DOHH2 (cell line): ENCODE measurements around the gene ACSM3.

Source experiments
- CTCF ChIP-seq: fragments of 200-600 bp; sonication (generic); IDR thresholded peaks from one replicate; pipeline ENCODE4 v1.5.1; 2014; ENCODE audit warnings: antibody characterized with exemption, mild to moderate bottlenecking, low read depth, low read length; ENCODE audit not compliant: poor library complexity, severe bottlenecking
- EZH2phosphoT487 ChIP-seq: fragments of 200-600 bp; sonication (generic); IDR thresholded peaks from 2 replicates; pipeline ENCODE4 v1.6.1; 2017; ENCODE audit warnings: borderline replicate concordance, mild to moderate bottlenecking, antibody characterized with exemption, low read length, moderate library complexity, mixed read lengths

GRCh38 chr16:20826039-20826566 lies 62.3 kb downstream of the ACSM3 start:
- TF ChIP-seq CTCF (no peak), EZH2phosphoT487 (no peak)
